Neural cell (in vitro differentiated cells): ENCODE results near the gene SPDYE18.
"Not testable (repeated sequence)": the region's sequence is repeated elsewhere in the genome, so short reads cannot be mapped to it uniquely, and the experiment has no call there.

Experiments
- EZH2 ChIP-seq: fragments of 200-600, 300-800 bp; shearing (Covaris generic), sonication (generic); IDR thresholded peaks from 2 replicates; pipeline ENCODE4 v1.6.1; 2014; ENCODE audit warnings: antibody characterized with exemption, low read length, borderline replicate concordance, mild to moderate bottlenecking; ENCODE audit not compliant: insufficient read depth, poor library complexity, severe bottlenecking
- MXI1 ChIP-seq: fragments of 450-650 bp; conservative IDR thresholded peaks from 2 replicates; pipeline ENCODE4 v1.6.1; 2014; ENCODE audit warnings: antibody characterized with exemption, mild to moderate bottlenecking; ENCODE audit not compliant: poor library complexity, severe bottlenecking
- POLR2AphosphoS5 ChIP-seq: IDR thresholded peaks from 2 replicates; pipeline ENCODE4 v1.6.1; 2012
- TF ChIP-seq, protein P1 (sequence below): fragments of 450-650 bp; IDR thresholded peaks from 2 replicates; pipeline ENCODE4 v1.5.1; 2014; ENCODE audit warnings: antibody characterized with exemption, mild to moderate bottlenecking, moderate library complexity; ENCODE audit not compliant: poor library complexity, severe bottlenecking

- TF ChIP-seq, protein P1, sequence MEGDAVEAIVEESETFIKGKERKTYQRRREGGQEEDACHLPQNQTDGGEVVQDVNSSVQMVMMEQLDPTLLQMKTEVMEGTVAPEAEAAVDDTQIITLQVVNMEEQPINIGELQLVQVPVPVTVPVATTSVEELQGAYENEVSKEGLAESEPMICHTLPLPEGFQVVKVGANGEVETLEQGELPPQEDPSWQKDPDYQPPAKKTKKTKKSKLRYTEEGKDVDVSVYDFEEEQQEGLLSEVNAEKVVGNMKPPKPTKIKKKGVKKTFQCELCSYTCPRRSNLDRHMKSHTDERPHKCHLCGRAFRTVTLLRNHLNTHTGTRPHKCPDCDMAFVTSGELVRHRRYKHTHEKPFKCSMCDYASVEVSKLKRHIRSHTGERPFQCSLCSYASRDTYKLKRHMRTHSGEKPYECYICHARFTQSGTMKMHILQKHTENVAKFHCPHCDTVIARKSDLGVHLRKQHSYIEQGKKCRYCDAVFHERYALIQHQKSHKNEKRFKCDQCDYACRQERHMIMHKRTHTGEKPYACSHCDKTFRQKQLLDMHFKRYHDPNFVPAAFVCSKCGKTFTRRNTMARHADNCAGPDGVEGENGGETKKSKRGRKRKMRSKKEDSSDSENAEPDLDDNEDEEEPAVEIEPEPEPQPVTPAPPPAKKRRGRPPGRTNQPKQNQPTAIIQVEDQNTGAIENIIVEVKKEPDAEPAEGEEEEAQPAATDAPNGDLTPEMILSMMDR: not testable (repeated sequence)
- not testable (repeated sequence) for TF ChIP-seq POLR2AphosphoS5, EZH2, MXI1
Observed at GRCh38 chr7:77063732-77064131, 1.4 kb upstream of the SPDYE18 start.
